IMR-90 (cell line): ENCODE measurements around the gene DLEU7.

ENCODE experiments used
- CHD1 ChIP-seq: IDR thresholded peaks from 2 replicates; pipeline ENCODE4 v1.6.1; 2012; ENCODE audit warnings: low read depth, low read length, improper control_type of control experiment
- FOS ChIP-seq: fragments of 150-350 bp; IDR thresholded peaks from 2 replicates; pipeline ENCODE4 v1.6.1; 2016; ENCODE audit warnings: low read depth, low read length
- MAZ ChIP-seq: IDR thresholded peaks from 2 replicates; pipeline ENCODE4 v1.6.1; 2012; ENCODE audit warnings: low read depth, mild to moderate bottlenecking, low read length, improper control_type of control experiment, moderate library complexity, borderline replicate concordance
- MXI1 ChIP-seq: IDR thresholded peaks from 2 replicates; pipeline ENCODE4 v1.6.1; 2012; ENCODE audit warnings: low read depth, mild to moderate bottlenecking, low read length, moderate library complexity, borderline replicate concordance
- POLR2A ChIP-seq: IDR thresholded peaks from 2 replicates; pipeline ENCODE4 v1.6.1; 2012; ENCODE audit warnings: mild to moderate bottlenecking, low read depth, low read length
- RAD21 ChIP-seq: IDR thresholded peaks from 2 replicates; pipeline ENCODE4 v1.6.1; 2012; ENCODE audit warnings: low read length, improper control_type of control experiment
- RCOR1 ChIP-seq: IDR thresholded peaks from 2 replicates; pipeline ENCODE4 v1.6.1; 2012; ENCODE audit warnings: mild to moderate bottlenecking, low read length, improper control_type of control experiment; ENCODE audit not compliant: insufficient replicate concordance
- RFX5 ChIP-seq: IDR thresholded peaks from 2 replicates; pipeline ENCODE4 v1.8.0; 2012; ENCODE audit warnings: low read depth, mild to moderate bottlenecking, low read length, moderate library complexity
- SMC3 ChIP-seq: fragments of 150-350 bp; IDR thresholded peaks from 2 replicates; pipeline ENCODE4 v1.6.1; 2016; ENCODE audit warnings: low read depth, mild to moderate bottlenecking, antibody characterized with exemption, low read length, moderate library complexity
- TF ChIP-seq, protein P1 (sequence below): conservative IDR thresholded peaks from 2 replicates; pipeline ENCODE4 v1.5.1; 2012; ENCODE audit warnings: mild to moderate bottlenecking, low read depth, low read length, improper control_type of control experiment
- TF ChIP-seq, protein P2 (sequence below): fragments of 150-350 bp; IDR thresholded peaks from 2 replicates; pipeline ENCODE4 v1.6.1; 2017; ENCODE audit warnings: mild to moderate bottlenecking, antibody characterized with exemption, low read length, low read depth

DNA sequence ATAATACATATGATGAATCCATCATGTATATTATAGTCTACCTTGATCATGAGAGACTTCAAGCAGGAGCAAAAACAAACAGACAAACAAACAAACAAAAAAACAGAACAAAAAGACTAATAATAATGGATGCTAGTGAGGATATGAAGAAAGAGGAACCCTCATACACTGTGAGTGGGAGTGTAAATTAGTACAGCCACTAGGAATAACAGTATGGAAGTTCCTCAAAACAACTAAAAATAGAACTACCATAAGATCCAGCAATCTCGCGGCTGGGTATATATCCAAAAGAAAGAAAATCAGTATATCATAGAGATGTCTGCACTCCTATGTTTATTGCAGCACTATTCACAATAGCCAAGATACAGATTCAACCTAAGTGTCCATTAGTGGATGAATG, 7.0 kb upstream of the DLEU7 start:
- TF ChIP-seq POLR2A, result no peak
- TF ChIP-seq RCOR1, result no peak
- TF ChIP-seq, protein P1, sequence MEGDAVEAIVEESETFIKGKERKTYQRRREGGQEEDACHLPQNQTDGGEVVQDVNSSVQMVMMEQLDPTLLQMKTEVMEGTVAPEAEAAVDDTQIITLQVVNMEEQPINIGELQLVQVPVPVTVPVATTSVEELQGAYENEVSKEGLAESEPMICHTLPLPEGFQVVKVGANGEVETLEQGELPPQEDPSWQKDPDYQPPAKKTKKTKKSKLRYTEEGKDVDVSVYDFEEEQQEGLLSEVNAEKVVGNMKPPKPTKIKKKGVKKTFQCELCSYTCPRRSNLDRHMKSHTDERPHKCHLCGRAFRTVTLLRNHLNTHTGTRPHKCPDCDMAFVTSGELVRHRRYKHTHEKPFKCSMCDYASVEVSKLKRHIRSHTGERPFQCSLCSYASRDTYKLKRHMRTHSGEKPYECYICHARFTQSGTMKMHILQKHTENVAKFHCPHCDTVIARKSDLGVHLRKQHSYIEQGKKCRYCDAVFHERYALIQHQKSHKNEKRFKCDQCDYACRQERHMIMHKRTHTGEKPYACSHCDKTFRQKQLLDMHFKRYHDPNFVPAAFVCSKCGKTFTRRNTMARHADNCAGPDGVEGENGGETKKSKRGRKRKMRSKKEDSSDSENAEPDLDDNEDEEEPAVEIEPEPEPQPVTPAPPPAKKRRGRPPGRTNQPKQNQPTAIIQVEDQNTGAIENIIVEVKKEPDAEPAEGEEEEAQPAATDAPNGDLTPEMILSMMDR, result no peak
- no peak for TF ChIP-seq MXI1
- TF ChIP-seq RAD21, result no peak
- no peak for TF ChIP-seq FOS
- no peak for TF ChIP-seq RFX5
- no peak for TF ChIP-seq SMC3
- TF ChIP-seq, protein P2, sequence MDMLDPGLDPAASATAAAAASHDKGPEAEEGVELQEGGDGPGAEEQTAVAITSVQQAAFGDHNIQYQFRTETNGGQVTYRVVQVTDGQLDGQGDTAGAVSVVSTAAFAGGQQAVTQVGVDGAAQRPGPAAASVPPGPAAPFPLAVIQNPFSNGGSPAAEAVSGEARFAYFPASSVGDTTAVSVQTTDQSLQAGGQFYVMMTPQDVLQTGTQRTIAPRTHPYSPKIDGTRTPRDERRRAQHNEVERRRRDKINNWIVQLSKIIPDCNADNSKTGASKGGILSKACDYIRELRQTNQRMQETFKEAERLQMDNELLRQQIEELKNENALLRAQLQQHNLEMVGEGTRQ, result no peak
- no peak for TF ChIP-seq MAZ
- TF ChIP-seq CHD1, result no peak
